T-helper 1 cell treated with Interleukin-12 subunit alpha and Interleukin-12 subunit beta and Interleukin-4 antibody, amounts not matched to agents 30 ng/mL and 1 ng/mL, for 36 hours (primary cell): ENCODE results near the gene ST8SIA6. TPM values are rescaled to one million over a fixed set of nuclear protein-coding genes. Genes with fewer than 3 reads are reported as not detected.
"Not testable (repeated sequence)": the region's sequence is repeated elsewhere in the genome, so short reads cannot be mapped to it uniquely, and the experiment has no call there.

Experiments
- intact Hi-C: fragments of 100-400 bp; cut with micrococcal nuclease; formaldehyde crosslinking; loops from one replicate; pipeline ENCODE4 v1.15.1; 2024
- total RNA-seq: library from RNA; stranded (reverse); gene quantifications from 2 replicates; pipeline ENCODE4 v1.2.3, GENCODE V29; 2022

The ST8SIA6 gene
- total RNA-seq, 1 donor from 2014 or later = 0.34 TPM

- intact Hi-C loops = not testable (repeated sequence)
These were observed 52.4 kb downstream of the ST8SIA6 start for GRCh38 chr10:17402040-17402439.

GRCh38 chr10:17396004-17396403, 58.4 kb downstream of the ST8SIA6 start:
- intact Hi-C loops = no loop called here

DNA sequence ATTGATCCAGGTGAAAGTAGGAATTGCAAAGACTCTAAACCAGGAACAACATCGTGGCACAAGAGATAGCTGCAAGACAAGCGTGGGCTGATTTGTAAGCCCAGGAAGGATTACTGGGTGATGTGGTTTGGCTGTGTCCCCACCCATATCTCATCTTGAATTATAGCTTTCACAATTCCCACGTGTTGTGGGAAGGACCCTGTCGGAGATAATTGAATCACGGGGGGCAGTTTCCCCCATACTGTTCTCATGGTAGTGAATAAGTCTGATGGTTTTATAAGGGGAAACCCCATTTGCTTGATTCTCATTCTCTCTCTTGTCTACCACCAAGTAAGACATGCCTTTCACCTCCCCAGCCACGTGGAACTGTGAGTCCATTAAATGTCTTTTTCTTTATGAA, 59.5 kb downstream of the ST8SIA6 start:
- intact Hi-C loops = no loop called here

GRCh38 chr10:17387861-17388503, 66.4 kb downstream of the ST8SIA6 start:
- intact Hi-C loops = no loop called here

DNA sequence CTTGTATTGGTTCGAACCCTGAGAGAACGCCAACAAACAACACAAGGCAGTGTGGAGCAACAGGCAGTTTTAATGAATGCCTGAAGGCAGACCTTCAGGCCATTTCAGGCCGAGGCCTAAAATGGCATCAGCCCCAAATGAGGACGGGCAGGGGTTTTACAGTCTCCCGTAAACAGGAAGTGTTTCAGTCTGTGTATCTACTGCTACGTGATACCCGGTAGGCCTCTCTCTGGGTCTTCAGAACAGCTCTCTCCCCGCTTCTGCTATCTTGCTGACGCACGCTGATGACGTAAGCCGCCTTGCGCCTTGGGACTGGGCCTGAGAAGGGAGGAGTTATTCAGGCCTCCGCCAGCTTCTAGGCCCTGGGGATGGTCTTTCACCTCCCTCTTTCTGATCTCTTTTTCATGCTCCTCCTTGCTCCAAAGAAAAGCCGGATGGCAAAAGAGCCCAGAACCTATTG, 67.7 kb downstream of the ST8SIA6 start:
- intact Hi-C loops = no loop called here

DNA sequence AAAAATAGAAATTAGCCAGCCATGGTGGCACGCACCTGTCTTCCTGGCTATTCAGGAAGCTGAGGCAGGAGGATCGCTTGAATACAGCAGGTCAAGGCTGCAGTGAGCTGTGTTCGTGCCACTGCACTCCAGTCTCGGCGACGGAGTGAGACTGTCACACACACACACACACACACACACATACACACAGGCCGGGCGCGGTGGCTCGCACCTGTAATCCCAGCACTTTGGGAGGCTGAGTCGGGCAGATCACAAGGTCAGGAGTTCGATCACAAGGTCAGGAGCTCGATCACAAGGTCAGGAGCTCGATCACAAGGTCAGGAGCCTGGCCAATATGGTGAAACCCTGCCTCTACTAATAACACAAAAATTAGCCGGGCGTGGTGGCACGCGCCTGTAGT, 68.4 kb downstream of the ST8SIA6 start:
- intact Hi-C loops = no loop called here

GRCh38 chr10:17385066-17385465, 69.3 kb downstream of the ST8SIA6 start:
- intact Hi-C loops = no loop called here

GRCh38 chr10:17383801-17384555, 70.4 kb downstream of the ST8SIA6 start:
- intact Hi-C loops = no loop called here

GRCh38 chr10:17381502-17382142, 72.8 kb downstream of the ST8SIA6 start:
- intact Hi-C loops = no loop called here

- intact Hi-C loops = no loop called here
These were observed 73.5 kb downstream of the ST8SIA6 start for GRCh38 chr10:17380888-17381287.

- intact Hi-C loops = no loop called here
These were observed 74.4 kb downstream of the ST8SIA6 start for GRCh38 chr10:17380016-17380415.

DNA sequence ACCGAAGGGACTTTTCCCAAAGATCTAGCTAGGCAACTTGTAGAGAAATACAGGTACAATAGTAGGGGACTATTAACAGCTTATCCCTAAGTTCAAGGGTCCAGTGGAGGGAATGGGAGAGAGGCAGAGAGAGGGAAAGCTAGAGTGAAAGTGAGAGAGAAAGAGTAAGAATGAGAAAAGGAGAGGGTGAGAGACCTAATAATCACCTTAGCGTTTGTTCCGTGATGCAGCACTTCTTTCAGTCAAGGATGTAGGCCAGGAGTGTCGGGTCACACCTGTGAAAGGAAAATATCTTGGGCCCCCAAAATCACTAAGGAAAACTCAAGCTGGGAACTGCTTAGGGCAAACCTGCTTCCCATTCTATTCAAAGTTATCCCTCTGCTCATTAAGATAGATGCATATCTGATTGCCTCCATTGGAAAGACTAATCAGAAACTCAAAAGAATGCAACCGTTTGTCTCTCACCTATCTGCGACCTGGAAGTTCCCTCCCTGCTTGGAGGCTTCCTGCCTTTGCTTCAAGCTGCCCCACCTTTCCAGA, 75.2 kb downstream of the ST8SIA6 start:
- intact Hi-C loops = loop anchor here (5.0 kb wide), 1 partner anchor 552 kb away; no protein-coding TSS in a partner anchor

- intact Hi-C loops = loop anchor here (1.0 to 5.0 kb wide), 2 partner anchors 533 to 549 kb away; no protein-coding TSS in a partner anchor
These were observed 78.3 kb downstream of the ST8SIA6 start for GRCh38 chr10:17375936-17376584.

GRCh38 chr10:17368708-17369272, 85.6 kb downstream of the ST8SIA6 start:
- intact Hi-C loops = no loop called here

- intact Hi-C loops = no loop called here
These were observed 87.7 kb downstream of the ST8SIA6 start for GRCh38 chr10:17366705-17367104.

DNA sequence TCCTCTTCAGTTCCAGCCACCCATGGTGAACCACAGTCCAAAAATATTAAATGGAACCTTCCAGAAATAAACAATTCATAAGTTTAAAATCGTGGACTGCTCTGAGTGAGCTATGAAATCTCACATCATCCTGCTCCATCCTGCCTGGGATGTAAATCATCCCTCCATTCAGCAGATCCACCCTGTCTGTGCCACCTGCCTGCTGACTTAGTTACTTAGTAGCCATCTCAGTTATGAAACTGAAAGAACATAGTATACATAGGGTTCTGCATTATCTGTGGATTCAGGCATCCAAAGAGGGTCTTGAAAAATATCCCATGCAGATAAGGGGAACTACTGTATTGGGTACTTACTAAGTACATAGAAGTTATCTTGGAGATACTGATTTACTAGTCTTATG, 89.0 kb downstream of the ST8SIA6 start:
- intact Hi-C loops = no loop called here

DNA sequence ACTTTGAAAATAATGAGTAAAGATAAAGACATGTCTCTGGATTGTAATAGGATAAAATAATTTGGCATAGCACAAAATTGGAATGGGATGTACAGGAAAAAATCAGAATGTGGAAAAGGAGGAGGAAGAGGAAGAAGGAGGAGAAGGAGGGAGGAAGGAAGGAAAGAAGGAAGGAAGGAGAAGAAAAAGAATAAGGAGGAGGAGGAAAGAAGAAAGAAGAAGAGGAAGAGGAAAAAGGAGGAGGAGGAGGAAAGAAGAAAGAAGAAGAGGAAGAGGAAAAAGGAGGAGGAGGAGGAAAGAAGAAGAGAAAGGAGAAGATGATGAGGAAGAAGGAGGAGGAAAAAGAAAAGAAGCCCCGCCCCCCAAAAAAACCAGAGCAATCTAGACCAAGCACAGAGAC, 95.9 kb downstream of the ST8SIA6 start:
- intact Hi-C loops = no loop called here

- intact Hi-C loops = no loop called here
These were observed 96.6 kb downstream of the ST8SIA6 start for GRCh38 chr10:17357781-17358180.

DNA sequence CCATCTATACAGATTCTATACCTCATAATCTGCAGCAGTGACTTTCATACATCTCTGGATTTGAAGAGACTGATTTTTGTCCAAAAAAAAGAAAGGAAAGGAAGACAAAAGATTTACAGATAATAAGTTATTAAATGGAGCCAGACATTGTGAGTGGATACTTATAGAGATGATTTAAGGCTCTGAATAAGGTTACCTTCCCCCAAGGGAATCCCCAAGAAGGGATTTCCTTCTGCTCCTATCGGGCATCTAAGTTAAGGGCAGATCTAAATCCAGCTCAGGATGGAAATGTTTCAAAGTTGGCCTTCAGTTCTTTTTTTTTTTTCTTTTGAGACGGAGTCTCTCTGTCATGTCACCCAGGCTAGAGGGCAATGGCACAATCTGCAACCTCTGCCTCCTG, 97.6 kb downstream of the ST8SIA6 start:
- intact Hi-C loops = no loop called here

DNA sequence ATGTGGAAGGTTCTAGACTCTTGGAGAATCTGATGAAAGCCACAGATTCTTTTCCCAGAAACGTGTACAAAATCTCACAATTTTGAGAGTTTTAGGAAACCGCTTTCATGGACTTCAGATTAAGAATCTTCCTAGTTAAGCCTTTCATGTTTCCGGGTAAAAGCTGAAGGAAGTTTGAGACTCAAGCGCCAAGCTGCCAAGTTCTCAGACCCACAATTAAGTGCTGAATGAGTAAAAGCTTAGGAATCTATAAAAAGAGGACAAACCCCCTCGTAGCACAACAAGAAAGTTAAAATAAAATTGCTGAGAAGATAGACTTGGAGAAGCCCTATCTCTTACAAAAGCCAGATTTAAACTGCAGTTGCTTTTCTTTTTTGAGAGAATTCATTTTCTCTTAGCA, 99.6 kb downstream of the ST8SIA6 start:
- intact Hi-C loops = no loop called here
